ENCODE data around the gene ARHGAP28.

- no peak for TF ChIP-seq CTCF (IDR thresholded peaks at IDR 0.05)
- TF ChIP-seq POLR2A (IDR thresholded peaks at IDR 0.05): no peak
Measured at GRCh38 chr18:6798896-6799295, 69.4 kb downstream of the ARHGAP28 start.

Data from transverse colon (tissue), 3 donors.